ENCODE results near the gene CCL4L2.
"Not testable (repeated sequence)": the region's sequence is repeated elsewhere in the genome, so short reads cannot be mapped to it uniquely, and the experiment has no call there.

The CCL4L2 gene

DNA sequence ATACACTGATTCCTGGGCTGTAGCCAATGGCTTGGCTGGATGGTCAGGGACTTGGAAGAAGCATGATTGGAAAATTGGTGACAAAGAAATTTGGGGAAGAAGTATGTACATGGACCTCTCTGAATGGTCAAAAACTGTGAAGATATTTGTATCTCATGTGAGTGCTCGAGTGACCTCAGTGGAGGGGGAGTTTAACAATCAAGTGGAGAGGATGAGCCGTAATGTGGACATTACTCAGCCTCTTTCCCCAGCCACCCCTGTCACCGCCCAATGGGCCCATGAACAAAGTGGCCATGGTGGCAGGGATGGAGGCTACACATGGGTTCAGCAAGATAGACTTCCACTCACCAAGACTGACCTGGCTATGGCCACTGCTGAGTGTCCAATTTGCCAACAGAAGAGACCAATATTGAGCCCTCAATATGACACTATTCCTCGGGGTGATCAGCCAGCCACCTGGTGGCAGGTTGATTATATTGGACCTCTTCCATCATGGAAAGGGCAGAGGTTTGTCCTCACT is 10.8 kb downstream of the CCL4L2 start:
- not testable (repeated sequence) for DNase-seq

DNA sequence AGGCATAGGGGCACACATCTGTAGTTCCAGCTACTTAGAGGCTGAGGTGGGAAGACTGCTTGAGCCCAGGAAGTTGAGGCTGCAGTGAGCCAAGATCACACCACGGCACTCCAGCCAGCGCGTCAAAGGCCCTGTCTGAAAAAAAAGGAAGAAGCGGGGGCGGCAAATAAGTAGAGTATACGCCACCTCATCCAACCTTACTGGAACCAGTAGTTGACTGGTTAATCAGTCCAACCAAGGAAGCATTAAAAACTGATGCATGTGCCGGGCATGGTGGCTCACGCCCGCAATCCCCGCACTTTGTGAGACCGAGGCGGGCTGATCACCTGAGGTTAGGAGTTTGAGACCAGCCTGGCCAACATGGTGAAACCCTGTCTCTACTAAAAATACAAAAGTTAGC is 12.1 kb downstream of the CCL4L2 start:
- not testable (repeated sequence) for DNase-seq

DNA sequence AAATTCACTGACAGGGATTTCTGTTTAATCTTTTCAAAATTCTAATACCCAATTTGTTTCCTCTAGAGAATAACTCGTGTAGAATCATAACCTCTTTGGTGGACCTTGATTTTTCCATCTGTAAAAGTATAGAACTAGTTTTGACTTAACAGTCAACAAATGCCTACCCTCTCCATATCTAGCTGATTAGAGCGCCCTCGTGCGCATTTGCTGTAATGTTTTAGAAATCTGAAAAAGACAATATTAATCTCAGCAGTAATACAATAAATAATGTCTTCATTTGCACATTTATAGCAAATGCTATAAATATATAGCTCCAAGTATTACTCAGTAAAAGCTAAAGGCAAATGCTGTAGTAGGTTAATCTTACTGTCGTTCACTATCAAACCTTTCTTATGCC is 18.8 kb downstream of the CCL4L2 start:
- not testable (repeated sequence) for DNase-seq

DNA sequence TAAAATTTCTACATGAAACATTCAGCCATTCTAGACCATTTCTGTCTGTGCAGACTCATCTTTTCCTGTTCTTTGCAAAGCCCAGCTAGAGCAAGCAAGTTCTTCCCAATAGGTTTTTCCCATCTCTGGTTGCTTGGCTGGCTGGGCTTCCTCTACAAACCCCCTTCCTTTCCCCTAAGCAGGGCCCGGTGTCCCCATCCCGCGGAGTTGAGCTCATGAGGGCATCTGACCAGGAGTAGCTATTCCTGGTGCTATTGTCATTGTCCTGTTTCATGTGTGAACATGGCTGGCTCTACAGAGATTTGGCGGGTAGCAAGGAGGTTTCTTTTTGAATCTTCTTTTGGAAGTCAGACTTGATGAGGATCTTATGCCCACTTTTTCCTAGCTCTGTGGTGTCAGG is 31.2 kb downstream of the CCL4L2 start:
- DNase-seq, result not testable (repeated sequence)

Measured in OCI-M1 (cell line).